AG04449 (cell line): ENCODE data around the gene PLXNA4.

Source experiments
- CTCF ChIA-PET: fragments of 350-600 bp; formaldehyde crosslinking; extraction: SDS; loops from one replicate; lab custom pipeline; 2021; ENCODE audit warnings: antibody characterized with exemption; lab: Yijun Ruan, JAX
- POLR2A ChIA-PET: fragments of 400-600, 350-600 bp; formaldehyde crosslinking; extraction: SDS; loops from one replicate; lab custom pipeline; 2020; ENCODE audit warnings: antibody characterized with exemption, inconsistent platforms; lab: Yijun Ruan, JAX
- DNase-seq: peaks from one replicate; pipeline ENCODE4 v3.0.0-alpha.2; 2010; ENCODE audit warnings: low read depth, low spot score
- H3K4me3 ChIP-seq: 2 replicates; pipeline ENCODE4 v1.5.1; 2011; ENCODE audit warnings: low read depth, mild to moderate bottlenecking, control low read depth, low read length
- CTCF ChIP-seq: IDR thresholded peaks from one replicate; pipeline ENCODE4 v1.5.1; 2011; ENCODE audit warnings: mild to moderate bottlenecking, moderate library complexity, low read length, control low read depth, inconsistent platforms; ENCODE audit not compliant: insufficient read depth; ENCODE audit errors: missing control alignments

The PLXNA4 gene

GRCh38 chr7:132497098-132497497, 79.2 kb downstream of the PLXNA4 start:
- DNase-seq, result no peak
- TF ChIP-seq CTCF, result no peak
- ChIA-PET CTCF (no interaction called here), POLR2A (no interaction called here)
- no peak overlapping the region for H3K4me3 ChIP-seq

- H3K4me3 ChIP-seq, result no peak overlapping the region
- TF ChIP-seq CTCF, result no peak
- POLR2A ChIA-PET, result no interaction called here
- CTCF ChIA-PET, result no interaction called here
- DNase-seq, result no peak
Measured at GRCh38 chr7:132495936-132496335, 80.3 kb downstream of the PLXNA4 start.

- DNase-seq, result no peak
- H3K4me3 ChIP-seq, result no peak overlapping the region
- ChIA-PET CTCF (interaction anchor here (1.3 kb wide), 1 partner anchor 10 kb away, joined by 3 read pairs; no protein-coding TSS in a partner anchor), POLR2A (no interaction called here)
- no peak for TF ChIP-seq CTCF
Measured at GRCh38 chr7:132494474-132494873, 81.8 kb downstream of the PLXNA4 start.

- POLR2A ChIA-PET, result no interaction called here
- TF ChIP-seq CTCF, result no peak
Measured at GRCh38 chr7:132492823-132493445, 83.3 kb downstream of the PLXNA4 start.

GRCh38 chr7:132491391-132491945, 84.8 kb downstream of the PLXNA4 start:
- DNase-seq, result no peak
- ChIA-PET CTCF (no interaction called here), POLR2A (no interaction called here)
- no peak overlapping the region for H3K4me3 ChIP-seq
- no peak for TF ChIP-seq CTCF

More at GRCh38 chr7:132492823-132493445, 83.3 kb downstream of the PLXNA4 start:
- no peak overlapping the region for H3K4me3 ChIP-seq
- CTCF ChIA-PET, result interaction anchor here (1.2 kb wide), 1 partner anchor 9 kb away, joined by 4 read pairs; no protein-coding TSS in a partner anchor
- DNase-seq, result no peak

- no peak for DNase-seq
- ChIA-PET POLR2A (no interaction called here), CTCF (no interaction called here)
- TF ChIP-seq CTCF, result no peak
- H3K4me3 ChIP-seq, result no peak overlapping the region
Measured at GRCh38 chr7:132490474-132490873, 85.8 kb downstream of the PLXNA4 start.
